Embryonic facial prominence (tissue), 1 donor: ENCODE measurements around the gene CAB39L.
A peak's percentile ranks its signal among the peaks of the same experiment; 100 is the strongest.

Experiments used
- DNase-seq: peaks from one replicate; pipeline ENCODE4 v3.0.0-alpha.2; 2016; ENCODE audit errors: extremely low spot score

Gene CAB39L

GRCh38 chr13:49441846-49442245 is 2.0 kb downstream of the CAB39L start:
- DNase-seq = no peak

DNA sequence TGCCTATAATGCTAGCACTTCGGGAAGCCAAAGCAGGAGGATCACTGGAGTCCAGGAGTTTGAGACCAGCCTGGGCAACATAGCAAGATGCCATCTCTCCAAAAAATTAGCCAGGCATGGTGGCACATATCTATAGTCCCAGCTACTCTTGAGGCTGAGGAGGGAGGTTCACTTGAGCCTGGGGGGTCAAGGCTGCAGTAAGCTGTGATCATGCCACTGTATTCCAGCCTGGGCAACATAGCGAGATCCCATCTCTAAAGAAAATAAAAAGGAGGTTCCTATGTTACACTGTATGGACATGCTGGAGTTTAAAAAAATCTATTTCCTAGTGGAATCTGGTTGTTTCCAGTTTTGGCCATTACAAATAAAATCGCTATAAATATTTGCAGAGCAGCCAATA is 2.6 kb downstream of the CAB39L start:
- DNase-seq = no peak

- no peak for DNase-seq
Observed at GRCh38 chr13:49439609-49440008, 4.3 kb downstream of the CAB39L start.

GRCh38 chr13:49437705-49438104 is 6.2 kb downstream of the CAB39L start:
- DNase-seq = no peak

DNA sequence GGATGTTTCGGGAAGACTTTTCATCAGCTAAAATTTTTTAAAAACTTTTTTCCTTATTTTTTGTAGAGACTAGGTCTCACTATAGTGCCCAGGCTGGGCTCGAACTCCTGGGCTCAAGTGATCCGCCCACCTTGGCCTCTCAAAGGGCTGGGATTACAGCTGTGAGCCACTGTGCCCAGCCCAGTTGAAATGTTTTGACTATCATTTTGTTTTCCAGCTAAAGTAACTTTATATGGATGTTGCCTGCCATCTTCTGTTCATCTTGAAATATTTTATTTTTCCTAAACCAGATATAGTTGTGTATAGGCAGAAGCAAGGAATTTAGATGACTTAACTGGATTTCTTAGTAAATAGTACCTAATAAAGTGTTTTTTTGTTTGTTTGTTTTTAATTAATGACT is 7.0 kb downstream of the CAB39L start:
- peak; percentile 11 for DNase-seq

DNA sequence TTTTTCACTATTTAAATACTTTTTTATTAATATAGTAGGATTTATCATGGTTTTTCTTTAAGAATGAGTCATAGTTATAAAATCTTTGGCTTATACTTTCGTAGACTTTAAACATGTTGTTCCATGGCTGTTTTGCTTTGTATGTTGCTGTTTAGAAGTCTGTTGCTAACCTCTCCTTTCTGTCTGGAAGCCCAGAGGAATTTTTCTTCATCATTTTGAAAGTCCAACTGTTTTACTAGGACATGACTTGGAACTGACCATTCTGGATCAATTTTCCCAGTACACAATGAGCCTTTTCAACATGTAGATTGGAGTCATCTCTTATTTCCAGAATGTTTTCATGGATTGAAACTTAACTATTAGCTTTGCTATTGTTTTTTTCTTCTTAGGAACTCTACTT is 7.9 kb downstream of the CAB39L start:
- DNase-seq = no peak

- DNase-seq = no peak
Observed at GRCh38 chr13:49429121-49429520, 14.7 kb downstream of the CAB39L start.

GRCh38 chr13:49428041-49428763 is 15.7 kb downstream of the CAB39L start:
- no peak for DNase-seq

- no peak for DNase-seq
Observed at GRCh38 chr13:49424011-49424560, 19.8 kb downstream of the CAB39L start.

GRCh38 chr13:49421391-49421790 is 22.5 kb downstream of the CAB39L start:
- DNase-seq = no peak

- DNase-seq = no peak
Observed at GRCh38 chr13:49419276-49419675, 24.6 kb downstream of the CAB39L start.

- no peak for DNase-seq
Observed at GRCh38 chr13:49418206-49418605, 25.7 kb downstream of the CAB39L start.

GRCh38 chr13:49417161-49417560 is 26.7 kb downstream of the CAB39L start:
- DNase-seq = no peak

DNA sequence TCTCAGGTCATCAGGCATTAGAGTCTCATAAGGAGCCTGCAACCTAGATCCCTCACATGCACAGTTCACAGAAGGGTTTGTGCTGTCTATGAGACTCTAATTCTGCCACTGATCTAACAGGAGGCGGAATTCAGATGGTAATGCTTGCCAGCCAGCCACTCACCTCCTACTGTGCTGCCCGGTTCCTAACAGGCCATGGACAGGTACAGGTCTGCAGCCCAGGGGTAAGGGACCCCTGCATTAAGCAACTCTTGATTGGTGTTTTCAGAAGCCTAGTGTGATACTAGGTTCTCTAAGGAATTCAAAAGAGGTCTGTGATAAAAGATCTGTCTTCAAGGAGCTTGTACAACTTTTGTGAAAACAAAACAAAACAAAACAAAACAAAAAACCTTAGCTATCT is 31.1 kb downstream of the CAB39L start:
- no peak for DNase-seq

GRCh38 chr13:49411353-49411752 is 32.5 kb downstream of the CAB39L start:
- DNase-seq = no peak

DNA sequence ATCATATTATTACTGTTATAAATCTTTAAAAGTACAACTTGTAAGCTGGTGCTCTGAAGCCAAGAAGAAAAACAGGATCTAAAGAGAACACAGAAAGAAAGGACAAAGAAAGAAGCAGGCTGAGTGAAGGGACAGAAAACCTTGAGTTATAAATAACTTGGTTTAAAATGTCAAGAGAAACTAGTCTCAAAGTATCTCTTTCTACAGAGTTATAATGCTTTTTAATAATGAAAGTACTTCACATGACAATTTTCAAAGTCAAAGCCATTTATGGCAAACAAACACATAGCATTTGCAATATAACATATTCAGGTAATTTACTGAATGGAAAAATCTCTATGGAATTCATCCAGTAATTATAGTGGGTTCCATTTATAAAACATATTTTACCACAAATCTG is 33.4 kb downstream of the CAB39L start:
- no peak for DNase-seq

GRCh38 chr13:49410006-49410405 is 33.9 kb downstream of the CAB39L start:
- DNase-seq = no peak

DNA sequence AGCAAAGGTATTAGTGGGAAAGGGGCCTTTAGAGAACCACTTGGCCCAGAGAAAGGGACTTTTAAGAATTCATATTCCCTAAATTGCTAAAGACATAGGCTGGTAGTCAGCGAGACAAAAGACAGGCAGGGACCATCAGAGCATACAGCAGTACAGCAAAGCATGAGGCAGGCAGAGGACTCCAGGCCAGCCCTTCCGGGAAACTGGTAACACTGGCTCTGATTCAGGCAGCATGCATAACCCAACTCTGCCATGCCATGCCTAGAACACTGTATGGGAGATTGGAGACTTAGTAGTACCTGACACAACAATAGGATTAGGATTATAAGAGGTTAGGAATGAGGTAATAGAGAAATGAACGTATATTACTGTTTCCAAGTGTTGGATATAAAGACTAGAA is 34.9 kb downstream of the CAB39L start:
- no peak for DNase-seq

DNA sequence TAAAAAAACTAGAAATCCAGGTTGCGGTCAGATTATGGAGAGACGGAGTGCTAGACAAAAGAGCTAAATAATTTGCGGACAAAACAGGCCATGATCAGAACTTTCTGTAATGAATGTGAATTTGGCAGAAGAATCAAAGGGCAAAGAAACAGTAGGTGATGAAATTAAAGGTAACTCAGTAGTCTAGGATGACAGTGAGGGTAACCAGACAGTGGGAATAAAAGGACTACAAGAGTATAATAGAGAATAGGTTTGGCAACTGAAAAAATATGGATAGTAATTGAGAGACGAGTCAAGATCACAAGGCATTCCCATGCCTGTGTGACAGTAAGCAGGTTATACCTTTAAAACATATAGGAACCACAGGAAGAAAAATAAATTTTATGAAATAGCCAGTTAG is 35.9 kb downstream of the CAB39L start:
- DNase-seq = no peak

DNA sequence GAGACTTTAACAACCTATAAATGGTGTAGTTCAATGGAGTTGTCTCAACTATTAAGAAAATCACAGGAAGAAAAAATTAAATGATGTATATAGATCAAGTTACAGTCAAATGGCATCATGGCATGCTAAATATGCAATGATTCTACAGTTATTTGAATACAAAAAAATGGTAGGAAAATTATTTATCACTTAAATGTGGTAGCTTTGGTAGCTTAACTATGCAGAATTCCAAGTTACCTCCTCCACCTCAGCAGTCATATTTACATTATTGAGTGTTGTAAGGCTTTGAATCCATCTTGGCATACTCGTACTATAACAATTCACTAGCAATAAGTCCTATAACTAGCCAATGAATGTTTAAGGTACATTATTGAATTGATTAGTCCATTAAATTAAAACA is 36.8 kb downstream of the CAB39L start:
- no peak for DNase-seq

GRCh38 chr13:49404703-49405020 is 39.2 kb downstream of the CAB39L start:
- no peak for DNase-seq

- no peak for DNase-seq
Observed at GRCh38 chr13:49403996-49404702, 39.7 kb downstream of the CAB39L start.
